ENCODE results near the gene PCDHB15.
"Not testable (repeated sequence)": the region's sequence is repeated elsewhere in the genome, so short reads cannot be mapped to it uniquely, and the experiment has no call there.

GRCh38 chr5:141246971-141247370 lies 1.8 kb downstream of the PCDHB15 start:
- not testable (repeated sequence) for TF ChIP-seq CTCF (IDR thresholded peaks at IDR 0.05; ENCODE audit: low read depth, low read length); EZH2phosphoT487 (IDR thresholded peaks at IDR 0.05; ENCODE audit: low read depth)

All from OCI-LY3 (cell line).